IMR-90 (cell line): Measurements from ENCODE around the gene GOLGA6A. TPM values are rescaled to one million over a fixed set of nuclear protein-coding genes. Genes with fewer than 3 reads are reported as not detected.

ENCODE experiments used
- ATAC-seq: fragments of 200-7000 bp; cut with Tn5 transposase; 2 replicates; pipeline ENCODE4 v1.9.1; 2020; ENCODE audit warnings: low read depth, mild to moderate bottlenecking, moderate library complexity
- BruUV-seq: library from RNA; stranded (reverse); fragments of 400-500 nt; replicated peaks from 2 replicates; lab custom pipeline; 2021; lab: Mats Ljungman, UMichigan
- CTCF ChIA-PET: fragments of 300-600 bp; formaldehyde crosslinking; extraction: SDS; loops from one replicate; lab custom pipeline; 2021; ENCODE audit warnings: antibody characterized with exemption; lab: Yijun Ruan, JAX
- POLR2A ChIA-PET: fragments of 300-600 bp; sonication (Branson Sonifier 250); formaldehyde crosslinking; loops from one replicate; lab custom pipeline; 2022; ENCODE audit warnings: antibody characterized with exemption; ENCODE audit not compliant: unreplicated experiment; lab: Charles Lee
- DNase-seq: peaks from one replicate; pipeline ENCODE4 v3.0.0; 2013
- H2AFZ ChIP-seq: replicated peaks from 2 replicates; pipeline ENCODE3; 2013; ENCODE audit warnings: low read length, mild to moderate bottlenecking; ENCODE audit not compliant: poor library complexity
- H2AK5ac ChIP-seq: 2 replicates; pipeline ENCODE4 v1.6.1; 2013; ENCODE audit warnings: low read depth, low read length, inconsistent platforms
- H2AK9ac ChIP-seq: replicated peaks from 2 replicates; pipeline ENCODE3; 2013; ENCODE audit warnings: mild to moderate bottlenecking, low read depth, low read length, moderate library complexity; ENCODE audit not compliant: poor library complexity
- H2BK120ac ChIP-seq: 2 replicates; pipeline ENCODE4 v1.6.1; 2013; ENCODE audit warnings: low read depth, low read length, inconsistent platforms
- H2BK15ac ChIP-seq: 3 replicates; pipeline ENCODE4 v1.6.1; 2013; ENCODE audit warnings: low read depth, low read length, inconsistent platforms
- H2BK20ac ChIP-seq: 2 replicates; pipeline ENCODE4 v1.6.1; 2013; ENCODE audit warnings: low read depth, mild to moderate bottlenecking, inconsistent platforms, low read length, moderate library complexity
- H2BK5ac ChIP-seq: 2 replicates; pipeline ENCODE4 v1.6.1; 2013; ENCODE audit warnings: mild to moderate bottlenecking, low read depth, low read length, inconsistent platforms; ENCODE audit not compliant: poor library complexity, severe bottlenecking
- H3K14ac ChIP-seq: replicated peaks from 2 replicates; pipeline ENCODE4 v1.6.1; 2013; ENCODE audit warnings: low read depth, low read length, inconsistent platforms
- H3K18ac ChIP-seq: 2 replicates; pipeline ENCODE4 v1.6.1; 2013; ENCODE audit warnings: low read depth, low read length, control low read depth
- H3K23ac ChIP-seq: 2 replicates; pipeline ENCODE4 v1.6.1; 2013; ENCODE audit warnings: low read depth, low read length, inconsistent platforms
- H3K27ac ChIP-seq: 2 replicates; pipeline ENCODE4 v1.5.1; 2013; ENCODE audit warnings: mild to moderate bottlenecking, control low read depth, low read length; ENCODE audit not compliant: insufficient read depth
- H3K27me3 ChIP-seq: 2 replicates; pipeline ENCODE4 v1.6.1; 2013; ENCODE audit warnings: low read length; ENCODE audit not compliant: control insufficient read depth, insufficient read depth
- H3K36me3 ChIP-seq: 2 replicates; pipeline ENCODE4 v1.6.1; 2013; ENCODE audit warnings: low read length, mixed read lengths; ENCODE audit not compliant: control insufficient read depth, insufficient read depth
- H3K4ac ChIP-seq: 2 replicates; pipeline ENCODE4 v1.6.1; 2013; ENCODE audit warnings: low read depth, low read length, inconsistent platforms
- H3K4me1 ChIP-seq: 2 replicates; pipeline ENCODE4 v1.6.1; 2013; ENCODE audit warnings: low read length, mixed read lengths; ENCODE audit not compliant: control insufficient read depth, insufficient read depth
- H3K4me2 ChIP-seq: 2 replicates; pipeline ENCODE4 v1.6.1; 2013; ENCODE audit warnings: low read depth, mild to moderate bottlenecking, control low read depth, low read length, moderate library complexity
- H3K4me3 ChIP-seq: 2 replicates; pipeline ENCODE4 v1.5.1; 2013; ENCODE audit warnings: low read depth, mild to moderate bottlenecking, control low read depth, low read length, moderate library complexity; ENCODE audit not compliant: insufficient read depth
- H3K56ac ChIP-seq: 2 replicates; pipeline ENCODE4 v1.6.1; 2013; ENCODE audit warnings: low read length, inconsistent platforms; ENCODE audit not compliant: insufficient read depth; ENCODE audit errors: extremely low read depth
- H3K79me1 ChIP-seq, 2 experiments: 2 replicates each; pipeline ENCODE4 v1.6.1; 2013; ENCODE audit warnings: low read length in 2 of 2, inconsistent platforms in 1 of 2, low read depth in 1 of 2
- H3K9ac ChIP-seq: 2 replicates; pipeline ENCODE4 v1.6.1; 2013; ENCODE audit warnings: low read depth, low read length, control low read depth
- H3K9me1 ChIP-seq: 2 replicates; pipeline ENCODE4 v1.6.1; 2013; ENCODE audit warnings: low read length, inconsistent platforms; ENCODE audit not compliant: insufficient read depth
- H3K9me3 ChIP-seq: 2 replicates; pipeline ENCODE4 v1.6.1; 2013; ENCODE audit warnings: low read length; ENCODE audit not compliant: control insufficient read depth, insufficient read depth
- H4K20me1 ChIP-seq: 2 replicates; pipeline ENCODE4 v1.6.1; 2013; ENCODE audit warnings: low read length, inconsistent platforms; ENCODE audit not compliant: insufficient read depth
- H4K5ac ChIP-seq: 2 replicates; pipeline ENCODE4 v1.6.1; 2013; ENCODE audit warnings: mild to moderate bottlenecking, low read depth, low read length, control low read depth
- H4K8ac ChIP-seq, 2 experiments: 2 replicates each; pipeline ENCODE4 v1.6.1; 2013; ENCODE audit warnings: low read depth in 2 of 2, low read length in 2 of 2, control low read depth in 1 of 2, inconsistent platforms in 1 of 2
- H4K91ac ChIP-seq: 2 replicates; pipeline ENCODE4 v1.6.1; 2013; ENCODE audit warnings: low read depth, low read length, inconsistent platforms; ENCODE audit not compliant: insufficient read depth
- BHLHE40 ChIP-seq: fragments of 150-350 bp; IDR thresholded peaks from 2 replicates; pipeline ENCODE4 v1.6.1; 2016; ENCODE audit warnings: mild to moderate bottlenecking, low read depth, low read length
- CEBPB ChIP-seq: IDR thresholded peaks from 2 replicates; pipeline ENCODE4 v1.6.1; 2012; ENCODE audit warnings: low read depth, low read length, improper control_type of control experiment
- CHD1 ChIP-seq: IDR thresholded peaks from 2 replicates; pipeline ENCODE4 v1.6.1; 2012; ENCODE audit warnings: low read depth, low read length, improper control_type of control experiment
- CTCF ChIP-seq: conservative IDR thresholded peaks from 2 replicates; pipeline ENCODE4 v1.5.1; 2012; ENCODE audit warnings: mild to moderate bottlenecking, low read depth, low read length, improper control_type of control experiment
- ELK1 ChIP-seq: fragments of 150-350 bp; IDR thresholded peaks from 2 replicates; pipeline ENCODE4 v1.6.1; 2016; ENCODE audit warnings: low read depth, mild to moderate bottlenecking, low read length, moderate library complexity, borderline replicate concordance
- FOS ChIP-seq: fragments of 150-350 bp; IDR thresholded peaks from 2 replicates; pipeline ENCODE4 v1.6.1; 2016; ENCODE audit warnings: low read depth, low read length
- MAFK ChIP-seq: IDR thresholded peaks from 2 replicates; pipeline ENCODE4 v1.6.1; 2012; ENCODE audit warnings: low read depth, low read length, improper control_type of control experiment
- MAZ ChIP-seq: IDR thresholded peaks from 2 replicates; pipeline ENCODE4 v1.6.1; 2012; ENCODE audit warnings: low read depth, mild to moderate bottlenecking, low read length, improper control_type of control experiment, moderate library complexity, borderline replicate concordance
- MXI1 ChIP-seq: IDR thresholded peaks from 2 replicates; pipeline ENCODE4 v1.6.1; 2012; ENCODE audit warnings: low read depth, mild to moderate bottlenecking, low read length, moderate library complexity, borderline replicate concordance
- NFE2L2 ChIP-seq: fragments of 150-350 bp; IDR thresholded peaks from 2 replicates; pipeline ENCODE4 v1.6.1; 2016; ENCODE audit warnings: low read depth, mild to moderate bottlenecking, low read length
- POLR2A ChIP-seq: IDR thresholded peaks from 2 replicates; pipeline ENCODE4 v1.6.1; 2012; ENCODE audit warnings: mild to moderate bottlenecking, low read depth, low read length
- RAD21 ChIP-seq: IDR thresholded peaks from 2 replicates; pipeline ENCODE4 v1.6.1; 2012; ENCODE audit warnings: low read length, improper control_type of control experiment
- RCOR1 ChIP-seq: IDR thresholded peaks from 2 replicates; pipeline ENCODE4 v1.6.1; 2012; ENCODE audit warnings: mild to moderate bottlenecking, low read length, improper control_type of control experiment; ENCODE audit not compliant: insufficient replicate concordance
- RFX5 ChIP-seq: IDR thresholded peaks from 2 replicates; pipeline ENCODE4 v1.8.0; 2012; ENCODE audit warnings: low read depth, mild to moderate bottlenecking, low read length, moderate library complexity
- SMC3 ChIP-seq: fragments of 150-350 bp; IDR thresholded peaks from 2 replicates; pipeline ENCODE4 v1.6.1; 2016; ENCODE audit warnings: low read depth, mild to moderate bottlenecking, antibody characterized with exemption, low read length, moderate library complexity
- USF2 ChIP-seq: fragments of 150-350 bp; IDR thresholded peaks from 2 replicates; pipeline ENCODE4 v1.6.1; 2017; ENCODE audit warnings: mild to moderate bottlenecking, antibody characterized with exemption, low read length, low read depth
- WGBS, 2 experiments: methylation state at CpG; one replicate each; pipeline versions ENCODE4 v1.1.5 to v1.1.7; 2013; ENCODE audit warnings: missing lambda C conversion rate in 2 of 2; ENCODE audit not compliant: insufficient read length in 1 of 2; ENCODE audit errors: extremely low coverage in 2 of 2; 5-methylcytosine and 5-hydroxymethylcytosine counted together
- dilution Hi-C: fragments of 300-500 bp; cut with HindIII; formaldehyde crosslinking; loops from one replicate; pipeline ENCODE4 v1.14.3; 2018; ENCODE audit warnings: low sequenced_read_pairs; ENCODE audit not compliant: unreplicated experiment
- in situ Hi-C: fragments of 300-500 bp; cut with MboI; formaldehyde crosslinking; loops from 3 replicates; pipeline ENCODE4 v1.14.3; 2019; ENCODE audit warnings: low sequenced_read_pairs, inconsistent platforms, mixed read lengths
- intact Hi-C: fragments of 100-400 bp; cut with micrococcal nuclease; formaldehyde crosslinking; loops from 2 replicates; pipeline ENCODE4 v1.10.0; 2022
- polyA plus RNA-seq, 3 experiments: library from polyadenylated mRNA; depleted of rRNA; stranded (reverse); fragments of >200 nt; gene quantifications; 2 replicates each; pipeline ENCODE4 v1.2.3, GENCODE V29; 2012; ENCODE audit warnings: low replicate concordance in 1 of 3
- total RNA-seq: library from RNA; depleted of rRNA; stranded (reverse); fragments of >200 nt; gene quantifications from 2 replicates; pipeline ENCODE4 v1.2.3, GENCODE V29; 2012

The GOLGA6A gene
- total and polyA plus RNA-seq, 2 of the 4 experiments (the other 2 are of a cell fraction), result not detected

- Histone ChIP-seq H4K91ac (no peak overlapping the region), H2AK5ac (no peak overlapping the region), H2BK15ac (no peak overlapping the region), H2AFZ (no peak overlapping the region), H3K79me1 (no peaks in the 10 kb centered on the region), H3K9me1 (no peaks in the 10 kb centered on the region), H3K4me2 (no peak overlapping the region), H3K18ac (no peak overlapping the region), H2BK20ac (no peak overlapping the region), H3K14ac (no peak overlapping the region), H3K36me3 (no peaks in the 10 kb centered on the region), H3K23ac (no peak overlapping the region), H3K4me1 (no peaks in the 10 kb centered on the region), H3K27ac (no peak overlapping the region), H3K4ac (no peak overlapping the region), H4K20me1 (no peaks in the 10 kb centered on the region), H3K9ac (no peak overlapping the region), H3K9me3 (no peaks in the 10 kb centered on the region), H4K8ac (no peak overlapping the region), H3K56ac (no peak overlapping the region), H3K4me3 (no peak overlapping the region), H4K5ac (no peak overlapping the region), H3K27me3 (peaks cover 64% of the 10 kb centered on the region), H2BK120ac (no peak overlapping the region), H2AK9ac (no peak overlapping the region), H2BK5ac (no peak overlapping the region)
- DNase-seq (no peak), ATAC-seq (no peak)
- intact Hi-C loops (no loop called here), in situ Hi-C loops (loop anchor here (25.0 kb wide), 1 partner anchor 1484 kb away; no protein-coding TSS in a partner anchor), dilution Hi-C loops (no loop called here)
- CTCF ChIA-PET, result no interaction called here
- TF ChIP-seq USF2 (no peak), ELK1 (no peak), POLR2A (no peak), CHD1 (no peak), CTCF (no peak), MAFK (no peak), RAD21 (no peak), RFX5 (no peak), MAZ (no peak), CEBPB (no peak), SMC3 (no peak), MXI1 (no peak), BHLHE40 (no peak), NFE2L2 (no peak), FOS (no peak), RCOR1 (no peak)
- POLR2A ChIA-PET, result no interaction called here
- BruUV-seq, result no TSS peak
- no CpG with 5 or more reads among the region's 4 CpGs for WGBS, 2 experiments
Measured at GRCh38 chr15:74121039-74121438, 38.7 kb upstream of the GOLGA6A start.
